Measurements from ENCODE around the gene RABGAP1L.

DNA sequence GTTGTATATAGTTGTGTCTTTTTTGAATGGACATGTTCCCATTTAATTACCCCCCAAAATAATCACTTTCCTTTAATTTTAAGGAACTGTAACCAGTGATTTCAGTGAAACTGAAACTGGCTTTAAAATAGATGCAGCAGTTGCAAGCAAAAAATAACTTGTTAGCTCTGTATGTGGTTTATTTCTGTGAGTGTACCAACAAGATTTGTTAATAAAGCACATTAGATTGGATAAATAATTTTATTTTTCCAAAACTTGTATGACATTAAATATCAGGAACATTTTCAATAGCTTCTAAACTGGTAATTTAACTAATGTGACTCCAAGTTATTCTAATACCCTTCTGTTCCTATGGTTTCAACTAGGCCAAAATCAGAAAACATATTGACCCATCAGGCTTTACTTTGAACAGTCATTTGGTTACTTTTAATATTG lies 656.2 kb downstream of the RABGAP1L start:
- TF ChIP-seq CTCF (IDR thresholded peaks at IDR 0.05) = no peak
- TF ChIP-seq POLR2A (IDR thresholded peaks at IDR 0.05) = no peak

Measured in body of pancreas (tissue), 4 donors.